Body of pancreas (tissue), 4 donors: ENCODE results near the gene PCK1.

ENCODE experiments used
- POLR2A ChIP-seq, 3 donors: fragments of 450-650 bp; IDR thresholded peaks; one replicate each; pipeline ENCODE4 v1.6.1; 2016; ENCODE audit warnings: antibody characterized with exemption in 3 of 3, mild to moderate bottlenecking in 2 of 3
- TF ChIP-seq, protein P1 (sequence below), 7 experiments: fragments of 450-650 bp in 4 of 7; fragments of 200-600 bp in 3 of 7; sonication (generic) in 3 of 7; IDR thresholded peaks; one replicate each; pipeline ENCODE4 v1.5.1; 2016 to 2019; ENCODE audit warnings: antibody characterized with exemption in 7 of 7

- TF ChIP-seq, protein P1, sequence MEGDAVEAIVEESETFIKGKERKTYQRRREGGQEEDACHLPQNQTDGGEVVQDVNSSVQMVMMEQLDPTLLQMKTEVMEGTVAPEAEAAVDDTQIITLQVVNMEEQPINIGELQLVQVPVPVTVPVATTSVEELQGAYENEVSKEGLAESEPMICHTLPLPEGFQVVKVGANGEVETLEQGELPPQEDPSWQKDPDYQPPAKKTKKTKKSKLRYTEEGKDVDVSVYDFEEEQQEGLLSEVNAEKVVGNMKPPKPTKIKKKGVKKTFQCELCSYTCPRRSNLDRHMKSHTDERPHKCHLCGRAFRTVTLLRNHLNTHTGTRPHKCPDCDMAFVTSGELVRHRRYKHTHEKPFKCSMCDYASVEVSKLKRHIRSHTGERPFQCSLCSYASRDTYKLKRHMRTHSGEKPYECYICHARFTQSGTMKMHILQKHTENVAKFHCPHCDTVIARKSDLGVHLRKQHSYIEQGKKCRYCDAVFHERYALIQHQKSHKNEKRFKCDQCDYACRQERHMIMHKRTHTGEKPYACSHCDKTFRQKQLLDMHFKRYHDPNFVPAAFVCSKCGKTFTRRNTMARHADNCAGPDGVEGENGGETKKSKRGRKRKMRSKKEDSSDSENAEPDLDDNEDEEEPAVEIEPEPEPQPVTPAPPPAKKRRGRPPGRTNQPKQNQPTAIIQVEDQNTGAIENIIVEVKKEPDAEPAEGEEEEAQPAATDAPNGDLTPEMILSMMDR (IDR thresholded peaks at IDR 0.05) = no peak
- no peak for TF ChIP-seq POLR2A (IDR thresholded peaks at IDR 0.05)
These were observed 50.8 kb downstream of the PCK1 start for GRCh38 chr20:57611586-57612311.
